CD4-positive, alpha-beta T cell treated with Interleukin-4 for 4 hours (primary cell): ENCODE results near the gene ITPR1.

Experiments
- DNase-seq: peaks from one replicate; pipeline ENCODE4 v3.0.0-alpha.2; 2020

ITPR1 gene

DNA sequence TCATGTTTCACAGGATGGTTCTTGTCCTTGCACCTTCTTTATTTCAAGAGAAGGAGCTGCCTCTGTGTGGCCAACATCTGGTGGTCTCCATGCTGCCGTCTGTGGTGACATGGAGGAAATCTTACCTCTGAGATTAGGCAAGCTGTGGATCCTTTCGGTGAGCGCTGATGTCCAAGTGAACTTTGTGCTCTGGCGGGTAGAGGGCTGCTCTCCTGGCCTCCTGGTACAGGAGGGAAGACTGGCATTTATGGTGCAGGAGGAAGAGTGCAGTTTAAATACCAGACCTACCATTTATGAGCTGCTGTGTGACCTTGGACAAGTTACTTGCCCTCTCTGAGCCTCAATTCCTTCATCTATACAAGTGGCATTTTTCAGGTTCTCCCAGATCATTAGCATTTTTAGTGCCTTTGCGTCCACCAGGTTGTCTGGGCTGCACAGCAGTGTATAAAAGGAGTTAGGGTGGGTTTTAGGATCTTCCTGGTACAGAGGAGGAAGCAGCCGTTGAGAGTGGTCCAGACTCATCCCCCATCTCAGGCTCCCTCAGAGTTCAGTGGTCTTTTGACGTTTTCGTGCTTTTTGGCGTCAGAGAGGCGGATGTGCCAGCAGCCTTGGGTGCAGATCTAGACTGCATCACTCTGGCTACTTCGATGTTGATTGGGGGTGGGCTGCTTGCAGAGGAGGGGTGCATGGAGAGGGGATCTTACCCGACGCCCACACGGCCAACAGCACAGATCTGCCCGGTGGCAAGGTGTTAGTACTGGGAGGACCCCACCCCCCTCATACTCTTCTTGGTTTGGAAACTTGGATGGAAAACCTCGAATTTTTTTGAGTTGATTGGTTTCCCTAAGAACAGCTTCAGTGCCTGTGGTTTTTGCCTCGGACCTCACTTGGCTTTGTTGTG lies 162.2 kb downstream of the ITPR1 start:
- DNase-seq, result no peak

DNA sequence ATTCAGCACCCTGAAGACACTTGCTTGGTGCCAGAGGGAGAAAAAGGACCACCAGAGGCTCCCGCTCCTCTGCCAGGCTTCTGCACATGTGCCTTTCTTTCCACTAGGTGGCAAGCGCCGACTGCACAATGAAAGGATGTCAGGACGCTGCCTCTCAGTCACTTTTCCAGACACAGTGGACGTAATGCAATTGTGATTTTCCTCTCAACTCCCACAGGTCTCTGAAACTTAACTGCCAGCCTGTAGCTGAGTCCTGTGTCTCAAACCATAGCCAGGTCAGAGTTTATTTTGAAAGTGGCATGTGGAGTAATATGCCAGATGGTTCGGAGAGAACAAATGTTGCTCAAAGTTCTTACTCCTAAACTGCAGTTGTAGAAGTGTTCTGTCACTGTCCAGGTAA lies 162.9 kb downstream of the ITPR1 start:
- no peak for DNase-seq

DNA sequence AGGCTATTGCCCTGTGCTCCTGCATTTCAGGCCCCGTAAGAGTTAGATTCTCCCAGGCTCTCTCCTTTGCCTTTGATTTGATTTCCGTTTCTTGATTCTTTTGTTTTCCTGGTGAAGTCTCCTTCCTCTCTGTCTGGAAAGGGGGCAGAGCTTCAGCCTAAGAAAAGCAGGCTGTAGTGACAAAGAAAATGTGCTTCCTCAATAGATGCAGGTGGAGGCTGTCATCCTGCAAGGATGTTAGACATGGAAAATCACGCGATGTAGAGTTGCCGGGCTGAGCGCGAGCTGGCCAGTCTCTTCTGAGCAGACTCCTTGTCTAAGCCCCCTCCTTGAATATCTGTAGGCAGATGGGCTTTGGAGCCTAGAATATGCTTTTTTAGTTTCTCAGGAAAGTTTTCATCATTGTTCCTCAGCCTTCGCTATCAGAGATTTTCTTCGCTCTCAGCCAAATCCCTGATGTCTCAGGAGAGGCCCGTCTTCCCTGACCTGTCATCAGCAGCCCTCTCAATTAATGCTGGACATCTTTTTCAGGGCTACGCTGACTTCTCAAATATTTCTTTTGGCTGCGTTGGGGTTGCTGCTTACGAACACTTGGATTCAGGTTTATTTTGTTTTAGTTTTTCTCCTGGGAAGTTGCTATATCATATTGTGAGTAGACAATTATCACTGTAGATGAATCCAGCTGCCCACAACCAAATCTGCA lies 163.6 kb downstream of the ITPR1 start:
- no peak for DNase-seq

DNA sequence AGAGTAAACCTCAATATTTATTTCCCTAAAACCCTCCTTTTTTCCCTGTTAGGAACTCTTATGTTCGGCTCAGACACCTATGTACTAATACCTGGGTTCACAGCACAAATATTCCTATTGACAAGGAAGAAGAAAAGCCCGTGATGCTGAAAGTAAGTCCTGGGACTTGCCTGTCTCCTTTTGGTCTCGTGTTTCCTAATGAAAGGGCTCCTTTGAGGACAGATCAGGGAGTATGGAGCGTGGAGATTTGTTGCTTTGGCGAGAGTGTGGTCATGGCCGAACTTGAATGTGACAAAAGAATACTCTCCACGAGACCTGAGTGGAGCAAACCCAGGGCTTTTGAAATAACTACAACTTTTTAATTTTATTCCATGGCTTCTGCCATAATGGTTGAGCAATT lies 167.8 kb downstream of the ITPR1 start:
- DNase-seq, result no peak

DNA sequence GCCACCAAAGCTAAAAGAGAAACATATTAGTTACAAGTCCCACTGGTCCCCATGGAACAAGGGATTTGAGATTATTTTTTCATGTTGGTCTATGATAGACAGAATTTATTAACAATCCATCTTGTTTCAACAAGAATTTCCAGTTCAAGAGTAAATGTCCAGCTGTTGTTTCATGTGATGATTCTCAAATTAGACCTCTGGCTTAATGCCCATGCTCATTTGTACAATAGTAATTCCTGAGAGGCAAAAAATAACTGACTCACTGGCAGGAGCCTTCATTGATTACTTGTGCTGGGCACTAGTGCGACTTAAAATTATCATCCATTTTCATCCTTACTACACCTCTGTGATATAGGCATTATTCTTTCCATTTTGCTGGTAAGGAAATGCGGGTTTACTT lies 171.3 kb downstream of the ITPR1 start:
- no peak for DNase-seq

DNA sequence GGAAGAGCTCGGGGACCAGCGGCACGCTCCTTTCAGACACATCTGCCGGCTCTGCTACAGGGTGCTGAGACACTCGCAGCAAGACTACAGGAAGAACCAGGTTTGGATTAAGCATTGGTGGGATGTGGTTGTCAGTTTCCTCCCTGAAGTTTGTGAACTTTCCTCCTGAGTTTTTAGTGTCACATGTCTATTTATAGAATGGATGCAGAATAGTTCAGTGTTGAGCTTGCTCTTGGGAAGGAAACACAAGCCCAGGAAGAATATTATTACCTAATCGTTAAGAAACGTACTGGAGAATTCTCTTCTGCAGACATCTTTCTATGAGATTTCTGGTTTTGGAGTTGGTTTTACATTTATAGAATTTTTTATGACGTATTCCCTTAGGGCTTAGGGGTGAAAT lies 172.0 kb downstream of the ITPR1 start:
- no peak for DNase-seq

DNA sequence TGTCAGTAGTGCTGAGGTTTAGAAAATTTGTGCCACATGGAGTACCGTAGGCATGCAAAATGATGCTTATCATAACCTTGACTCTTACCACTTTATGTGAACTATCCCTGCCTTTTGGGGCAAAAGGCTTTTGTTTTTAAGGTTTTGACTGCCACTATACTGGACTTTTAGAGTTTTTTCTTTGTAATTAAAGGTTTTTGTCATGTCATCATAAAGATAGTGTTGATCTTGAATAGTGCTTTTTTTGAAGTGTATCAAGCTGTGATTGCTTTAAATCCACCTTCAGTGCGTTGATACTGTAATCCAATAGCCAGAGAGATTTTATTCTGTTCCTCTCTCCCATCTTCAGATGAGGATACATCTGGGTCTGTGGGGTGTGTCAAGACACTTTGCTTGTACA lies 172.9 kb downstream of the ITPR1 start:
- no peak for DNase-seq

DNA sequence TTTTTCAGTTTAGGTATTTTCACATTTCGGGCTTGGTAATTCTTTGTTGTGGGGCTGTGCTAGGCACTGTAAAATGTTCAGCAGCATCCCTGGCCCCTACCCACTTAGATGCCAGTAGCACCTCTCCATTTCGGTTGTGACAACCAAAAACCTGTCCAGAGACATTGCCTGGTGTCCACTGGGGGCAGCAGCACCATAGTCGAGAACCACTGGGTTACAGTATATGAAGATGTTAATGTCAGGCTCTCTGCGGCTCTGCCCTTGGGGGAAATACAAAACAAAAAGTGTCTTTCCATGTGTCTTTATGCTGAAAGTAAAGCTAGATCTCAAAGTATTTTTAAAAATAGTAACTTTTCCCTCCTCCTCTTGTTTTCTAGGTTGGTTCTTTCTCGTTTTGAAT lies 177.2 kb downstream of the ITPR1 start:
- no peak for DNase-seq

DNA sequence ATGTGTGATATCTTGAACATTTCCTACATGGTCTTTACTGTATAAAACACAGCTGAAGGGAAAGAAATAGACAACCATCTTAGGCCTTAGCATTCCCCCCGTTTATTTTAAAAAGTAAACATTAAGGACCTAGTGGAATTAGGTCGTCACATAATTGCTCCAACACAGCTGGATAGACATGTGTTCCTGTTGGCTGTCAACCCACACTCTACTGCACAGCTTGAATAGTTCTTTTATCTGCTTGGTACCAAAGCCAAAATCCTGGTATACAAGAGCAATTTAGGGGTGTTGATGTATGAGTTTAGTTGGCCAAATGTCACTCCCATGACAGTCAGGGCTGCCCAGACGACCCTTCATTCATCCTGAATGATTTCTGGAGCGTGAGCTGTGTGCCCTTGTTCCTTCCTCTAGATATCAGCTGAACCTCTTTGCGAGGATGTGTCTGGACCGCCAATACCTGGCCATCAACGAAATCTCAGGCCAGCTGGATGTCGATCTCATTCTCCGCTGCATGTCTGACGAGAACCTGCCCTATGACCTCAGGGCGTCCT lies 179.7 kb downstream of the ITPR1 start:
- no peak for DNase-seq

DNA sequence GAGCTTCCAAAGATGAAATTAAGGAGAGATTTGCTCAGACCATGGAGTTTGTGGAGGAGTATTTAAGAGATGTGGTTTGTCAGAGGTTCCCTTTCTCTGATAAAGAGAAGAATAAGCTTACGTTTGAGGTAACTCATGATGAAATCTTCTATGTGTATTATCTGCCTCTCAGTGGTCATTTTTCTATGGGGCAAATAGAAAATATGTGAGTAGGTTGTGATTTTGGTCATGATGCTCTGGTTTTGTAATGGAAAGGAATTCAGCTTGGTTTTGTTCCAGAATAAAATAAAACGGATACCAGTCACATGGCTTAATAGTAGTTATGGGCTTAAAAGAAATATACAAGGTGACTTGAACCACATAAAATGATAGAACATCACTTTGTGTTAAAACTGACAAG lies 181.1 kb downstream of the ITPR1 start:
- no peak for DNase-seq

DNA sequence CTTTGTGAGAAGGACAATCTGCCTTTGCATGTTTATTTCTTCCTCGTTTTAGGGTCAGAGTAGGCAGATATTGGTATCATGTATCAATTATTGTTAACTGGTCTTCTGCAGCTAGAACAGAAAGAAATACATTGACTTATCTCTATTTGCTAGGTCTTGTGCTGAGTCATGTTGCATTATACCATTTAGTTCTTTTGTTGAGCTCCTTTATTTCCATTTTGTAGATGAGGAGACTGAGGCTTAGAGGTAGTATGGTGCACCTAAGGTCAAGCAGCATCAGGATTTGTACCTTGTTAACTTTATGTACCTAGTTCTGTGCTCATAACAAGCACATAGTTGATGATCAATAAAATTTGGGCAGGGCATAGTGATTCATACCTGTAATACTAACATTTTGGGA lies 182.6 kb downstream of the ITPR1 start:
- no peak for DNase-seq

DNA sequence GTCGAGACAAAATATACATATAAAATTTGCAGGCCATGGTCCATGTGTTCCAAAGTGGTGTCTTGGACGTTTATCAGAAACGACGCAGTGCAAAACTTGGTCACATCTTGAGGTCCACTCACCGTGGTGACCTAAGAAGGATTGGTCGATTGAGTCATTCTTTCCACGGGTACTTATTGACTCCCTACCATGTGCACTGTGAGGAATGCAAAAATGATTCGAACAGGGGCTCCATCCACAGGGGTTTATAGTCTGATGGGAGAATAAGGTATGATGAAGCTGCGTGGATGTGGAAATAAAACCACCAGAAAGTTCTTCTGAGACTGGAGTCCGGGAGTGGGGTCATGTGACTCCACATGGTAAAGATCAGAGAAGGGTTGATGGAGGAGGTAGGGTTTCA lies 185.2 kb downstream of the ITPR1 start:
- DNase-seq, result no peak

DNA sequence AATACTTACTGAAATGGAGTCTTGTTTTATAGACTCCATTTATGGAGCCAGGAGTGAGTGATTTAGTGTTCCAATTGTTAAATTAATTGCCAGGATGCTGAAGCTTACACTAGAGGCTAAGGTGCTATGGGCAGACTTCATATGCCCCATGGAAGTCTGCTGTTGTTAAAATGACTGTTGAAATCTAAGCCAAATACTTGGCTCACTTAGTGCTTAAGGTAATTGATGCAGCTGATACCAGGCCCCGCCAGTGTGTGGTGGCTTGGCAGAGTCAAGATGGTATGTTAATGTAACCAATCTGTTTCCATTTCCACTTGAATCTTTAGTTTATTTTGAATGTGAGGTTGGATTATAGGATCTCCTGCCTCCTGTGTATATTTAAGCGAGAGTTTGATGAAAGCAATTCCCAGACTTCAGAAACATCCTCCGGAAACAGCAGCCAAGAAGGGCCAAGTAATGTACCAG lies 187.1 kb downstream of the ITPR1 start:
- no peak for DNase-seq

DNA sequence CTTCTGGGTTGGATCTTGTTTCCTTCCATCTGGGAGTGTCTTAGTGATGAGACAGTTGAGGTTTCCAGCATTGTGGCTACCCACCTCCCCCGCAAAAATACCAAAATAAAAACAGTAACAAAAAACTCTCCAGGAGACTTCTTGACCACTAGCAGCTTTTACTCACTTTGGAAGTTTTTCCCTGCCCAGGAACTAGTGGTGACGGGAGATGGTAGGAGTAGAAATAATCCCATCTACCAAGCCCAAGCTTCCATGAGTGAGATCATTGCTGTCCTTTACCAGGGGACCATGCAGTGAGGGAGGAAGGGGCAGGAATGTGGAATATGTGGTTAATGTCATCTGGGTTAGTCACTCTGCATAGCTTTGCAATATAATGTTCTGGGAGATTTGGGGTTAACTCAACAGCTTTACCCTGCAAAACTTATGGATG lies 187.7 kb downstream of the ITPR1 start:
- no peak for DNase-seq

DNA sequence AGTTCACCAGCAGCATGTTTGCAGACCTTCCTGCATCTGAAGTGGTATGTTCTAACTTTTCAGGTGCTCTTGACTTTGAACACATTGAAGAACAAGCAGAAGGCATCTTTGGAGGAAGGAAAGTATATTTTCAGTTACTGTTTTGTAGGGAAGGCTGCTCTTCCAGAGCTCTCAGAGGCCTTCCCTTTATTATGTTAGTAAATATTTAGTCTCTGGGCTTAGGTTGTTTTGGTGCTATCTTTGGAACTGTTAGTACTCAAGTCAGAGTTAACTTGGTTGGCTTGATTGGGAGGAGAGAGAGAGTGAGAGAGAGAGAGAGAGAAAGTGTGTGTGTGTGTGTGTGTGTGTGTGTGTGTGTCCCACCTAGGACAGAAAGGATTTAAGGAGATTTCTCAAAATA lies 188.2 kb downstream of the ITPR1 start:
- no peak for DNase-seq

DNA sequence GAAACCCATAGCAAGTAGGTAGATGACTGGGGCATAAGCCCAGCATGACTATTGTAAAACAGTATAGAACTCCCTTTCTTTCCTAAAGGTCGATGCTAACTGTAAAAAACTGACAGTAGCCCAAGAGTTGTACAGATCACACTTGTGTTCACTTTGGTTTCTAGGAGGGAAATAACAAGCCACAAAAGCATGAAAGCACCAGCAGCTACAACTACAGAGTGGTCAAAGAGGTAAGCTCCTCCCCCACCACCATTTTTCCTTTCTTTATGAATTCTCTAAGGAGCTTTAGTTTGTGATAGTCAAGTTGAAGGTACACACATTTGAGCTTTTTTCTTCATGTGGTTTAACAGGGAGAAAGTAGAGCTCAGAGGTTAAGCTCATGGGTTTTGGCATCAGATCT lies 191.0 kb downstream of the ITPR1 start:
- DNase-seq, result no peak

DNA sequence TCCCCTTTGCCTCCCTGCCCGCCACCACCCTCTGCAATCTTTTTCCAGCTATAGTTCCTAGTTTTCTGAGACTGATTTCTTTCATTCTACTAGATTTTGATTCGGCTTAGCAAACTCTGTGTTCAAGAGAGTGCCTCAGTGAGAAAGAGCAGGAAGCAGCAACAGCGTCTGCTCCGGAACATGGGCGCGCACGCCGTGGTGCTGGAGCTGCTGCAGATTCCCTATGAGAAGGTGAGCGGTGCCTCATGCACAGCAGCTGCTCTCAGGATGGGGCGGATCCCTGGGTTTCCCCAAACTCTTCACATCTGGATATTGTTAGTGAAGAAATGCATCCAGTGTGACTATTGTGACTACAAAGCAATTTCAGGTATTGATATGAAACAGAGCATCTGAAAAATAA lies 191.8 kb downstream of the ITPR1 start:
- no peak for DNase-seq

DNA sequence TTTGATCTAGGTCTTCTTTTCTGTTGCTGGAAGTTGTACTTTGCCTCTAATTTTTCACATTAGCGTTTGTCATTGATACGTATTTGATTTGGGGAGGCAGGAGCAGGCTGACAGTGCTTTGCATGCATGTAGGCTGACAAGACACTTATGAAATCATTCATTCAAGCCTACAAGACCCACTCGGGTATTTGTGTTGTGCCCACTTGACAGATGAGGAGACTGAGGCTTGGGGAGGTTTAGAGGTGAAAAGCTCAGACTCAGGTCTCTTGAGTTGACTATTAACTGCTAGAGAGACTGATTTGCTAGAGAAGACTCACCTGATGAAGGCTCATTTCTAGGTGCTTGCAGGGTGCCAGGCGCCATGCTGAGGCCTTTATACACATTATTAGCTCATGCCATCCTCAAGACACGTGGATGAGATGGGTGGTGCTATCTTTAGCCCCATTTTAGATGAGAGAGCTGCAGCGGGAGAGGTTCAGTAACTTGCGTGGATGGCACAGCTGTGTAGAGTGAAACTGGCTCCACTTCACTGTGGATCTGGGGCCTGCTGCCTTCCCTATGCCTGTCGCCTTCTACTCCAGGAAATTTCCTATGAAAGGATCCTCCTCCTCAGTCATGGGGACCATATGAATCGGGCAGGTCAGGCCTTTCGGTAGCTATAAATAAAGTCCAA lies 192.7 kb downstream of the ITPR1 start:
- DNase-seq, result no peak

DNA sequence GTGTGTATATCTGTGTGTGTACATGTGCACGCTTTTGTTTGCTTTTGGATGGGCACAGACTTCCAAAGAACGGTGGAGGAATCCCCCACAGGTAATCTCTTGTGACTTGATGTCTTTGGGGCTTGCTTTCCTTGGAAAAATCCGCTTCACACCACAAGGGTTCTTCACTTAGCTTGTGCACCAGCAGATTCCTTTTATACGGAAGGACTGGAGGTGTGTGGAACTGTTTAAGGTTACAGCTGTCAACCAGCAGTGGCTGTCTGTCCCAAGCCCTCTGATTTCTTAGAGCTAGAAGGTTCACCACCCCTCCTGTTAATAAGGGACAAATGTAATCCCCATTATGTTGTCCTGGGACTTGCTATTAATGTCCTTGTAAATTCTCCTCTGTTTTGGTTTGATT lies 193.5 kb downstream of the ITPR1 start:
- no peak for DNase-seq

DNA sequence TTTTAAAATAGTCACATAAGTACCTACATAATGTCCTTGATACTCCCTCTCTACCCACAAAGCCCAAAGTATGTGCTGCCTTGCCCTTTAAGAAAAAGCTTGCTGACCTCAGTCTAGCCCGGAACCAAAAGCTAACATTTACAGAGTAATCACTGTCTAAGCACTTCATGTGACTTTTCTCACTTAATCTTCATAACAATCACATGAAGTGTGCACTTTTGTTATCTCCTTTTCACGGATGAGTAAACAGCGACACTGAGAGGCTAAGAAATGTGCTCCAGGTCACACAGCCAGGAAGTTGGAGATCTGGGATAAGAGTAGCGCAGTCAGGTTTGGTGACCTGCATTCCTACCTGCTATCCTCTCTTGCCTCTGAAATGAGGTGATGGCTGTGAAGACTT lies 194.0 kb downstream of the ITPR1 start:
- DNase-seq, result no peak

DNA sequence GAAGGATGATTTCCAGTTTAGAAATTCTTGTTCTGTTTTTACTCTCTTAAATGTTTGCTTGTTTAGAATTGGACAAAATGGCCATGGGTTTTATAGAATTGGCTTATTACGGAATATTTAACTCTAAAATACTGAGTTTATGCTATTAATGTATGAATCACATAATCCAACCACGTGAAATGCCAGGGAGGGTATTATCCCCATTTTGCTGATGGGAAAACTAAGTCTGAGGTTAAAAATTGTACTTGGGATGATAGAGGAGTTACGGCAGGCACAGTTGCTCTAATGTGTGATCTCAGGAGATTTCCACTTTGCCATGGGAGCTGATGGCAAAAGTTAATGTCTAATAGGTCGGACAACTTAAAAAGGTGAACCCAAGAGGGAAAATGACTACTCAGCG lies 194.4 kb downstream of the ITPR1 start:
- no peak for DNase-seq

DNA sequence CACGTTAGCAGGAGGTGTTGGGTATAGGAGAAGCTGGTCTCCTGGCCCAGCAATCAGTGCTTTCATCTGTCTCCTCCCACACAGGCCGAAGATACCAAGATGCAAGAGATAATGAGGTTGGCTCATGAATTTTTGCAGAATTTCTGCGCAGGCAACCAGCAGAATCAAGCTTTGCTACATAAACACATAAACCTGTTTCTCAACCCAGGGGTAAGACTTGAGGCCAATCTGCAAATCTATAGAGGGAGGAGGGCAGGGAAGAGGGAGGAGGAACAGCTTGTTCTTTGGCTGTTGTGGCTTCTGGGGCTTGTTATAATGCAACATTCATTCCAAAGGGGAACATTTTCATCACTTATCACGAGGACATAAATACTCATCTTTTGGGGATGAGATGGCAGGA lies 195.3 kb downstream of the ITPR1 start:
- no peak for DNase-seq

DNA sequence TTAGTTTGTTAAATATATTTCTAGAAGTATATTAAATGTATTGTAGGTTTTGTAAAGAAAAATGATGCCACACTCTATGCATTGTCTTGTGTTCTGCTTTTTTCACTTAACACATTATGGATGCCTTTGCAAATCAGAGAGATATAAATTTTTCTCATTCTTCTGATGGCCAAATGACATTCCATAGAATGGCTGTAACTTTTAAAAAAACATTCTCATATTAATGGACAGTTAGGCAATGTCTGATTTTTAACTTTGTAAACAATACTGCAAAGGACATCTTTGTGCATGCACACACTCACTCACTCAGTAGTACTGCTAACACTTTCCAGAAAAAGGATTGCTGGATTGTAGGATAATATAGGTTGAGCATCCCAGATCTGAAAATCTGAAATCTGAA lies 195.9 kb downstream of the ITPR1 start:
- DNase-seq, result no peak

DNA sequence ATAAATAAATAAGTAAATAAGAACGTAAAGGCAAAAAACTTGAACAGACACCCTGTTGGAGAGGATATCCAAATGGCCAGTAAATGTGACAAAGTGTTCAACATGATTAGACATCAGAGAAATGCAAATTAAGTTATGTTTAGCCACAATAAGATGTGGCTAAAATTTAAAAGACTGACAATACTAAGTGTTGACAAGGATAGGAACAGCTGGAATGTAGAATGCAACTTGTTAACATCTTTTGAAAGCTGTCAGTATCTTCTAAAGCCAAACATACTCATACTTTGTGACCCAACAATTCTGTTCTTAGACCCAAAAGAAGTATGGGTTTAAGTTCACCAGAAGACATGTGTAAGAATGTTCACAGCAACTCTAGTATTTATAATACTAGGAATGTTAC lies 197.1 kb downstream of the ITPR1 start:
- no peak for DNase-seq
